ENCODE results near the gene NTM.

DNA sequence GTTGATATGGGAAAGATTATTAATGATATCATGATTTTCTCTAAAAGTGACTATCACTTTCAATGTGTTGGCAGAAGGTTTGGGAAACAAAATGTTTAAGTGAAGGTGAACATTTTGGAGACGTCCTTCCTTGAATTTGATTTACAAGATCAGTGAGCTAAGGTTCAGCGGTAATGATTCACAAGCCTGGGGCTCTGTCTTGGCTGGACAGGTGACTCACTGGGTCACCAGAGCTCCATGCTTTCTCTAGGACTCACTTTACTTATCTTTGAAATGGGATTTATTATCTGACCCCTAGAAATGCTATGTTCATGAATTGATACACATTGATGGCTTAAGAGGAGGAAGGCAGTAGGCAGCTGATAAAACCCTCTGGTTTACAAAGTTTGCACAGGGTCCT lies 437.5 kb downstream of the NTM start:
- no peak for TF ChIP-seq EZH2phosphoT487 (IDR thresholded peaks at IDR 0.05; ENCODE audit: borderline replicate concordance, low read length)
- TF ChIP-seq, protein P1, sequence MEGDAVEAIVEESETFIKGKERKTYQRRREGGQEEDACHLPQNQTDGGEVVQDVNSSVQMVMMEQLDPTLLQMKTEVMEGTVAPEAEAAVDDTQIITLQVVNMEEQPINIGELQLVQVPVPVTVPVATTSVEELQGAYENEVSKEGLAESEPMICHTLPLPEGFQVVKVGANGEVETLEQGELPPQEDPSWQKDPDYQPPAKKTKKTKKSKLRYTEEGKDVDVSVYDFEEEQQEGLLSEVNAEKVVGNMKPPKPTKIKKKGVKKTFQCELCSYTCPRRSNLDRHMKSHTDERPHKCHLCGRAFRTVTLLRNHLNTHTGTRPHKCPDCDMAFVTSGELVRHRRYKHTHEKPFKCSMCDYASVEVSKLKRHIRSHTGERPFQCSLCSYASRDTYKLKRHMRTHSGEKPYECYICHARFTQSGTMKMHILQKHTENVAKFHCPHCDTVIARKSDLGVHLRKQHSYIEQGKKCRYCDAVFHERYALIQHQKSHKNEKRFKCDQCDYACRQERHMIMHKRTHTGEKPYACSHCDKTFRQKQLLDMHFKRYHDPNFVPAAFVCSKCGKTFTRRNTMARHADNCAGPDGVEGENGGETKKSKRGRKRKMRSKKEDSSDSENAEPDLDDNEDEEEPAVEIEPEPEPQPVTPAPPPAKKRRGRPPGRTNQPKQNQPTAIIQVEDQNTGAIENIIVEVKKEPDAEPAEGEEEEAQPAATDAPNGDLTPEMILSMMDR (IDR thresholded peaks at IDR 0.05; ENCODE audit: low read depth, low read length, poor library complexity, severe bottlenecking) = no peak
